Mesothelial cell of epicardium (in vitro differentiated cells): Measurements from ENCODE around the gene VTA1. TPM values are rescaled to one million over a fixed set of nuclear protein-coding genes. Genes with fewer than 3 reads are reported as not detected.

ENCODE experiments used
- DNase-seq, 2 experiments: peaks; one replicate each; pipeline ENCODE4 v3.0.0; 2021; ENCODE audit warnings: low spot score in 2 of 2; ENCODE audit not compliant: unreplicated experiment in 2 of 2
- H3K27ac Mint-ChIP-seq: 2 replicates; pipeline ENCODE4 v1.8.0; 2021; ENCODE audit warnings: mixed read lengths
- H3K27me3 Mint-ChIP-seq: 2 replicates; pipeline ENCODE4 v1.8.0; 2021; ENCODE audit warnings: low read depth, mixed read lengths
- H3K36me3 Mint-ChIP-seq: 2 replicates; pipeline ENCODE4 v1.8.0; 2021; ENCODE audit warnings: mixed read lengths
- H3K4me1 Mint-ChIP-seq: 2 replicates; pipeline ENCODE4 v1.8.0; 2021; ENCODE audit warnings: mixed read lengths
- H3K4me3 Mint-ChIP-seq: 2 replicates; pipeline ENCODE4 v1.8.0; 2021; ENCODE audit warnings: mild to moderate bottlenecking, moderate library complexity, mixed read lengths
- H3K9me3 Mint-ChIP-seq: 2 replicates; pipeline ENCODE4 v1.8.0; 2021; ENCODE audit warnings: mixed read lengths
- total RNA-seq: library from RNA; stranded (reverse); gene quantifications from 3 replicates; pipeline ENCODE4 v1.2.1, GENCODE V29; 2021
- TF ChIP-seq, protein P1 (sequence below): fragments of 200-600 bp; sonication (generic); IDR thresholded peaks from one replicate; pipeline ENCODE4 v1.5.0; 2021; ENCODE audit warnings: antibody characterized with exemption; ENCODE audit not compliant: unreplicated experiment

VTA1 gene
- total RNA-seq, 1 donor from 2014 or later = 42.6 TPM

DNA sequence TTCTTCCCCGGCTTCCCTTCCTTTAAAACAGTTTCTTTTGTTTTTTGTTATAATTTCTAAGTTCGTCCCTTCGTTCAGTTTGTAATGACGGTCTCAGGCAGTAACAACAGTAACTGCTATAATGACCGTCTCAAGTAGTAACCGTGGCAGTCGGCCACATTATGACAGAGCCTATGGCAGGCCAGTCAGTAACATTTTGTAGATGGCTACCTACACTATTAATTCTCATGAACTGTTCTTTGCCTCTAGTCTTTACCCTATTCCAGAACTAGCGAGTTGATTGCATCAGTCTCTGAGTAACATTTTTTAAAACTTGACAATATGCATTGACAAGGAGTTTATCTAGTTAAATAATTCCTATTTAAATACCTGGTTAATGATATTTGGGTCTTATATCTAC, 111.7 kb downstream of the VTA1 start:
- Mint-ChIP-seq H3K4me1 (no peaks in the 10 kb centered on the region), H3K27ac (no peak overlapping the region), H3K4me3 (no peak overlapping the region), H3K9me3 (peaks cover 12% of the 10 kb centered on the region), H3K27me3 (no peaks in the 10 kb centered on the region), H3K36me3 (no peaks in the 10 kb centered on the region)
- no peak for DNase-seq
- TF ChIP-seq, protein P1, sequence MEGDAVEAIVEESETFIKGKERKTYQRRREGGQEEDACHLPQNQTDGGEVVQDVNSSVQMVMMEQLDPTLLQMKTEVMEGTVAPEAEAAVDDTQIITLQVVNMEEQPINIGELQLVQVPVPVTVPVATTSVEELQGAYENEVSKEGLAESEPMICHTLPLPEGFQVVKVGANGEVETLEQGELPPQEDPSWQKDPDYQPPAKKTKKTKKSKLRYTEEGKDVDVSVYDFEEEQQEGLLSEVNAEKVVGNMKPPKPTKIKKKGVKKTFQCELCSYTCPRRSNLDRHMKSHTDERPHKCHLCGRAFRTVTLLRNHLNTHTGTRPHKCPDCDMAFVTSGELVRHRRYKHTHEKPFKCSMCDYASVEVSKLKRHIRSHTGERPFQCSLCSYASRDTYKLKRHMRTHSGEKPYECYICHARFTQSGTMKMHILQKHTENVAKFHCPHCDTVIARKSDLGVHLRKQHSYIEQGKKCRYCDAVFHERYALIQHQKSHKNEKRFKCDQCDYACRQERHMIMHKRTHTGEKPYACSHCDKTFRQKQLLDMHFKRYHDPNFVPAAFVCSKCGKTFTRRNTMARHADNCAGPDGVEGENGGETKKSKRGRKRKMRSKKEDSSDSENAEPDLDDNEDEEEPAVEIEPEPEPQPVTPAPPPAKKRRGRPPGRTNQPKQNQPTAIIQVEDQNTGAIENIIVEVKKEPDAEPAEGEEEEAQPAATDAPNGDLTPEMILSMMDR = no peak

GRCh38 chr6:142260748-142261147, 113.7 kb downstream of the VTA1 start:
- no peaks in the 10 kb centered on the region for H3K36me3 Mint-ChIP-seq
- TF ChIP-seq, protein P1 = no peak
- DNase-seq = no peak
- no peaks in the 10 kb centered on the region for H3K4me1 Mint-ChIP-seq
- no peaks in the 10 kb centered on the region for H3K27me3 Mint-ChIP-seq
- H3K4me3 Mint-ChIP-seq = no peak overlapping the region
- no peak overlapping the region for H3K27ac Mint-ChIP-seq
- peaks cover 12% of the 10 kb centered on the region for H3K9me3 Mint-ChIP-seq

DNA sequence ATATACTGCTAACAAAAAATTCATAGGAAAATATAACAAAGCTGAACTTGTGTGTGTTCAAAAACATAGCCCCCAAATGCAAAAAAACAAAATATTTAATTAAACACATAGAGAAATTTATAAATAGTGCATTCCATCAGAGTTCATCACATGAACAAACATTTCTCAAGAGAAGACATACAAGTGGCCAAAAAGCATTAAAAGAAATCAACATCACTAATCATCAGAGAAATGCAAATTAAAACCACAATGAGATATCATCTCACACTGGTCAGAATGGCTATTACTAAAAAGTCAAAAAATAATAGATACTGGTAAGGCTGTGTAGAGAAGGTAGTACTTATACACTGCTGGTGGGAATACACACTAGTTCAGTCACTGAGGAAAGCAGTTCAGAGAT, 115.2 kb downstream of the VTA1 start:
- no peak overlapping the region for H3K27ac Mint-ChIP-seq
- H3K4me1 Mint-ChIP-seq = no peaks in the 10 kb centered on the region
- no peaks in the 10 kb centered on the region for H3K27me3 Mint-ChIP-seq

GRCh38 chr6:142265476-142265875, 118.4 kb downstream of the VTA1 start:
- no peak for DNase-seq
- Mint-ChIP-seq H3K36me3 (no peaks in the 10 kb centered on the region), H3K4me1 (no peaks in the 10 kb centered on the region), H3K9me3 (peaks cover 6% of the 10 kb centered on the region), H3K27ac (no peak overlapping the region), H3K27me3 (no peaks in the 10 kb centered on the region), H3K4me3 (no peak overlapping the region)
- TF ChIP-seq, protein P1 = no peak

More for the DNA sequence above, 115.2 kb downstream of the VTA1 start:
- TF ChIP-seq, protein P1 = no peak
- Mint-ChIP-seq H3K4me3 (no peak overlapping the region), H3K36me3 (no peaks in the 10 kb centered on the region), H3K9me3 (peaks cover 12% of the 10 kb centered on the region)
- no peak for DNase-seq

DNA sequence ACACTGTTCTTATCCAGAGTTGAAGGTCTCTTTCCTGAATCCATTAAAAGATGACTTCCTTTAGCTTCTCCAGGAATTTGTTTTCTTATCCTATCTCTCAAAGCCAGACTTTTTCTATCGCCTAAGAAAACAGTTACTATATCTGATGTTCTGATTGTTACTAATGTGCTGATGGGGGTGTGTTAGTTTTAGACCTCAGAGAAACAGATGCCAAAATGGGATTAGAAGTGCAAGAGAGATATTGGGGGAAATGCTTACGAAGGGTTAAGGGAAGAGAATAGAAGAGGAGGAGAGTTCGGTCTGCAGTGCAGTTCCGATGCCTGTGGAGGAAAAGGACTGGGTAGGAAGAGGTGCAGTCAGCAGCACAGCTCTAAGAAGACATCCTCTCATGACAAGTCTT, 119.0 kb downstream of the VTA1 start:
- Mint-ChIP-seq H3K4me3 (no peak overlapping the region), H3K4me1 (no peaks in the 10 kb centered on the region), H3K27ac (no peak overlapping the region), H3K9me3 (peaks cover 6% of the 10 kb centered on the region), H3K36me3 (no peaks in the 10 kb centered on the region), H3K27me3 (no peaks in the 10 kb centered on the region)
- no peak for DNase-seq
- TF ChIP-seq, protein P1 = no peak

- DNase-seq = no peak
- Mint-ChIP-seq H3K9me3 (no peaks in the 10 kb centered on the region), H3K4me1 (peaks cover 21% of the 10 kb centered on the region), H3K4me3 (no peak overlapping the region), H3K27ac (no peak overlapping the region), H3K27me3 (no peaks in the 10 kb centered on the region), H3K36me3 (no peaks in the 10 kb centered on the region)
- TF ChIP-seq, protein P1 = no peak
These were observed 124.4 kb downstream of the VTA1 start for GRCh38 chr6:142271476-142271875.
